ENCODE data around the gene TTC39C.
A peak's percentile ranks its signal among the peaks of the same experiment; 100 is the strongest.
"Not testable (repeated sequence)": the region's sequence is repeated elsewhere in the genome, so short reads cannot be mapped to it uniquely, and the experiment has no call there.

TTC39C gene

DNA sequence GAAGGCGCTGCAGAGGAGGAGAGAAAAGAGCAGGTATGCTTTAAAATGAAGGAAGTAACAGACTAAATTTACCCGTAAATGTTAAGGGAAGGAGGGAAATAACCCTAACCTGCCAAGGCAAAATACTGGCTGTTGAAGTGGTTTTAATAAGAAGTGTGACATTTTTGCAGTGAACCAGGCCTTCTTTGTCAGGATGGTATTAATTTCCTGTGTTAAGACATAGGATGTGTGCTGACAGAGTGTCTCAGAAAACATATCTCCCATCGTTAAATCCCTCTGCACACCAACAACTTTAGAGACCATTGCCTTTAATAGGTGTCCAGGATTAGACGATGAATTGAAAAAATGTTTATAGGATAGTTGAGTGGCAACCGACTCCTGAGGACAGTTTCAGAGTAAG is 9.9 kb downstream of the TTC39C start:
- no peak for DNase-seq (ENCODE audit: low read depth)
- H3K4me3 ChIP-seq (ENCODE audit: control insufficient read depth, low read depth, low read length): no peak overlapping the region
- TF ChIP-seq, protein P1, sequence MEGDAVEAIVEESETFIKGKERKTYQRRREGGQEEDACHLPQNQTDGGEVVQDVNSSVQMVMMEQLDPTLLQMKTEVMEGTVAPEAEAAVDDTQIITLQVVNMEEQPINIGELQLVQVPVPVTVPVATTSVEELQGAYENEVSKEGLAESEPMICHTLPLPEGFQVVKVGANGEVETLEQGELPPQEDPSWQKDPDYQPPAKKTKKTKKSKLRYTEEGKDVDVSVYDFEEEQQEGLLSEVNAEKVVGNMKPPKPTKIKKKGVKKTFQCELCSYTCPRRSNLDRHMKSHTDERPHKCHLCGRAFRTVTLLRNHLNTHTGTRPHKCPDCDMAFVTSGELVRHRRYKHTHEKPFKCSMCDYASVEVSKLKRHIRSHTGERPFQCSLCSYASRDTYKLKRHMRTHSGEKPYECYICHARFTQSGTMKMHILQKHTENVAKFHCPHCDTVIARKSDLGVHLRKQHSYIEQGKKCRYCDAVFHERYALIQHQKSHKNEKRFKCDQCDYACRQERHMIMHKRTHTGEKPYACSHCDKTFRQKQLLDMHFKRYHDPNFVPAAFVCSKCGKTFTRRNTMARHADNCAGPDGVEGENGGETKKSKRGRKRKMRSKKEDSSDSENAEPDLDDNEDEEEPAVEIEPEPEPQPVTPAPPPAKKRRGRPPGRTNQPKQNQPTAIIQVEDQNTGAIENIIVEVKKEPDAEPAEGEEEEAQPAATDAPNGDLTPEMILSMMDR (IDR thresholded peaks at IDR 0.05; ENCODE audit: control insufficient read depth, insufficient read depth, low read depth, low read length, missing control alignments): no peak

DNA sequence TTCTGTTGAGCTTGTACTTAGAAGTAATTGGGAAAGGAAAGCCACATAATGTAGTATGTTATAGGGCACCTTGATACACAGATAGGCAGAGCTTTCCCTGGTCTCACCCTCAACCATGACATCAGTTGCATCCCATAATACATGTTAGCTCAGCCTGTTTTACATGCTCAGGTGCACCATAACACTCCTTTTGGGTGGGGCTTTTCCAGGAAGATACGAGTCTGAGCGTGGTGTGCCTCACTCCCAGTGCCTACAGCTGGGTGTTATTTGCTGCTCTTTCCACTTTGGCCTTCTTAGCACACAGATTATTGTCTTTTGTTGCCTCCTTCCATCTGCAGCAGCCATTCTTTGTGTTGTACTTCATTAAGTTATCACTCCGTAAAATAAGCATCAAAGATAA is 11.9 kb downstream of the TTC39C start:
- no peak for DNase-seq (ENCODE audit: low read depth)
- TF ChIP-seq, protein P1 (IDR thresholded peaks at IDR 0.05; ENCODE audit: control insufficient read depth, insufficient read depth, low read depth, low read length, missing control alignments): no peak
- no peak overlapping the region for H3K4me3 ChIP-seq (ENCODE audit: control insufficient read depth, low read depth, low read length)

DNA sequence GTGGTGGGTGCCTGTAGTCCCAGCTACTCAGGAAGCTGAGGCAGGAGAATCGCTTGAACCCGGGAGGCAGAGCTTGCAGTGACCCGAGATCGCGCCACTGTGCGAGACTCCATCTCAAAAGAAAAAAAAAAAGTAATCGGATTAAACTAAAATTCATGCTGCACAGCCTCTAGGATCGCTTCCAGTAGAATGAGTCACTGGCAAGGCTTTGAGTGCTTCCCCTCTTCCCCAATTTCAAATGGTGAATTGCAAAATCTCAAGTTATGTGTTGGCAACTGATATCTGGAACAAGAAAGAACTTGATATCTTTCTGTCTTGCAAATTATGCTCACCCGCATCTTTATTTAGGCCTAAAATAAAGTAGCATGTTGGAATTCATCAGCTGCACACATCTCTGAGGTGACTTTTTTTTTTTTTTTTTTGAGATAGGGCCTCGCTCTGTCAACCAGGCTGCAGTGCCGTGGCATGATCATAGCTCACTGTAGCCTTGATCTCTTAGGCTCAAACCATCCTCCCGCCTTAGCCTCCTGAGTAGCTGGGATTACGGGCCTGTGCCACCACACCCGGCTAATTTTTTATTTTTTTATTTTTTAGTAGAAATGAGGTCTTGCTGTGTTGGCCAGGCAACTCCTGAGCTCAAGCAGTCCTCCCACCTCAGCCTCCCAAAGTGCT is 12.7 kb downstream of the TTC39C start:
- DNase-seq (ENCODE audit: low read depth): peak; percentile 81
- TF ChIP-seq, protein P1 (IDR thresholded peaks at IDR 0.05; ENCODE audit: control insufficient read depth, insufficient read depth, low read depth, low read length, missing control alignments): no peak
- no peak overlapping the region for H3K4me3 ChIP-seq (ENCODE audit: control insufficient read depth, low read depth, low read length)

DNA sequence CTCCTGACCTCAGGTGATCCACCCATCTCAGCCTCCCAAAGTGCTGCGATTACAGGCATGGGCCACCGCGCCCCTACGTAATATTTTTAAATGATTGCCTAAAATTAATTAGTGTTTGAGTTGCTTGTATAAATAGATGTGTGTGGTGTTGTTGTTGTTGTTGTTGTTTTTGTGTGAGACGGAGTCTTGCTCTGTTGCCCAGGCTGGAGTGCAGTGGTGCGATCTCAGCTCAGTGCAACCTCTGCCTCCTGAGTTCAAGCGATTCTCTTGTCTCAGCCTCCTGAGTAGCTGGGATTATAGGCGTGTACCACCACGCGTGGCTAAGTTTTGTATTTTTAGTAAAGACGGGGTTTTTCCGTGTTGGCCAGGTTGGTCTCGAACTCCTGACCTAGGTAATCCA is 14.4 kb downstream of the TTC39C start:
- DNase-seq (ENCODE audit: low read depth); H3K4me3 ChIP-seq (ENCODE audit: control insufficient read depth, low read depth, low read length): not testable (repeated sequence)

DNA sequence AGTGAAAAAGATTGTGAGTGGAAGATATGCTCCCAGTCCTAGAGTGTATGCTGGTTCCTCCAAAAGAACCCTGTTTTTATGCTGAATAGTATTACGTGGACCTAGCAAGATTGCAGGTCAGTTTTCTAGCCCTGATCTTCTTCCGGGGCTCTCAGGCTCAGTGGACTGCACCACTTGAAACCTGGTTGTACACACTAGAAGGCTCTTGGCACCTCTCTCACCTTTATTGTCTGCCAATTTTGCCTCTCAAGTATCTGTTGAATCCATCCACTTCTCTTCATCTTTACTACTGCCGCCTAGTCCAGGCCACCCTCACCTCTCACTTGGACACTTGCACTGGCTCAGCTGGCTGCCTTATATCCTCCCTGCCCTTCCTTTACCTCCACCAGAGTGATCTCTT is 16.8 kb downstream of the TTC39C start:
- TF ChIP-seq, protein P1 (IDR thresholded peaks at IDR 0.05; ENCODE audit: control insufficient read depth, insufficient read depth, low read depth, low read length, missing control alignments): no peak
- DNase-seq (ENCODE audit: low read depth): no peak
- H3K4me3 ChIP-seq (ENCODE audit: control insufficient read depth, low read depth, low read length): no peak overlapping the region

DNA sequence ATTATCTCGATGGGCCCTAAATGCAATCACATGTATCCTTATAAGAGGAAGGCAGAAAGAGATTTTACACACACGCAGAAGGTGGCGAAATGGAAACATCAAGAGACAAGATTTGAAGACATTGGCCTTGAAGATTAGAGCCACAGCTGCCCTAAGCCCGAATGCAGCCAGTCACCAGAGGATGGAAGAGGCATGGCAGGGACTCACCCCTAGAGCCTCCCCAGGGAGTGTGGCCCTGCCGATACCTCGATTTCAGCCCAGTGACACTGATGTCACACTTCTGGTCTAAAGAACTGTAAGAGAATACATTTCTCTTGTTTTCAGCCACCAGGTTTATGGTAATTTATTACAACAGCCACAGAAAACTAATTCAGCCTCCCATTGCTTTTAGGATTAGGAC is 17.4 kb downstream of the TTC39C start:
- no peak overlapping the region for H3K4me3 ChIP-seq (ENCODE audit: control insufficient read depth, low read depth, low read length)
- TF ChIP-seq, protein P1 (IDR thresholded peaks at IDR 0.05; ENCODE audit: control insufficient read depth, insufficient read depth, low read depth, low read length, missing control alignments): no peak
- DNase-seq (ENCODE audit: low read depth): no peak

DNA sequence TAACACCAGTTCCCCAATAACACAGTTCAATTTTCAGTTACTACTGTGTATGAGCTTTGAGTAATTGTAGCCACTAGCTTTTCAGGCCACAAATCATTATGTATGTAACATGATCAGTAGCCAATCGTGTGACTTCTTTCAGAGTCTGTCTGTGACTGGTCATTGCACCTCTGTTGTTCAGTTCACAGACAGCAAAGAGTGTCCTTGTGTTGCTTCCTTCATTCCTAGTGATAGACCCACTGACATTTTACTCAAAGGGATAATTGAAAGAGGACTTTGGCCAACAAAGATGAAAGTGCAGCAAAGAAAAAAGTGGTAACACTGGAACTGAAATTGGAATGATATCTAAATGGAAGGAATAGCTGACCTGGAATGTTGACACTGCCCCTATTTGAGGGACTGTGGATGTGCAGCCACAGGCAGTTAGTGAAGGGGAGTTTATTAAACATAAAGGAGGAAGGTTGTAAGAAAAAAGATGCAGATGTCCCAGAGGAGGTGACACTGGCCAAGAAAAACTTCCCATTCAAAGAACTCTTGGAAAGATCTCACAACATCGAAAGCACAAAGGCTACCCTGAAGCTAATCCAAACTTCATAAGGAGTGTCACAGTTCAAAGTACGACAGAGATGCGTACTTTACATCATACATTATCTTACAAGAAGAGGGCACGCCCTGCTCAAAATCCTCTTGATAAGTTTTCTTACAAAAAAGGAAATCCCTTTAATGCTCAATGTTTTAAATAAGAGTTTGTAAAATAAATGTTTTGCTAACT is 19.3 kb downstream of the TTC39C start:
- TF ChIP-seq, protein P1 (IDR thresholded peaks at IDR 0.05; ENCODE audit: control insufficient read depth, insufficient read depth, low read depth, low read length, missing control alignments): no peak
- H3K4me3 ChIP-seq (ENCODE audit: control insufficient read depth, low read depth, low read length): no peak overlapping the region
- DNase-seq (ENCODE audit: low read depth): no peak
